Astrocyte of the cerebellum (primary cell): ENCODE data around the gene MEF2C.
A peak's percentile ranks its signal among the peaks of the same experiment; 100 is the strongest.

Experiments
- DNase-seq: peaks from one replicate; pipeline ENCODE4 v3.0.0-alpha.2; 2011; ENCODE audit warnings: low read depth
- H3K4me3 ChIP-seq: 2 replicates; pipeline ENCODE4 v1.5.1; 2011; ENCODE audit warnings: mild to moderate bottlenecking, low read depth, low read length, moderate library complexity
- CTCF ChIP-seq: IDR thresholded peaks from 2 replicates; pipeline ENCODE4 v1.5.1; 2012; ENCODE audit warnings: low read length, low read depth, moderate library complexity, mild to moderate bottlenecking; ENCODE audit errors: missing control alignments
- in situ Hi-C: cut with HindIII; loops from 2 replicates; pipeline ENCODE4 v1.10.0; 2017; ENCODE audit warnings: low sequenced_read_pairs

MEF2C gene

GRCh38 chr5:88887342-88887741, 4.4 kb upstream of the MEF2C start:
- no peak for DNase-seq
- in situ Hi-C loops: no loop called here
- H3K4me3 ChIP-seq: no peak overlapping the region
- TF ChIP-seq CTCF: no peak

GRCh38 chr5:88886746-88887341, 3.9 kb upstream of the MEF2C start:
- in situ Hi-C loops: no loop called here
- no peak for DNase-seq
- no peak overlapping the region for H3K4me3 ChIP-seq
- no peak for TF ChIP-seq CTCF

GRCh38 chr5:88886252-88886651, 3.3 kb upstream of the MEF2C start:
- DNase-seq: no peak
- in situ Hi-C loops: no loop called here
- H3K4me3 ChIP-seq: no peak overlapping the region
- no peak for TF ChIP-seq CTCF

GRCh38 chr5:88885002-88885401, 2.0 kb upstream of the MEF2C start:
- H3K4me3 ChIP-seq: no peak overlapping the region
- DNase-seq: no peak
- in situ Hi-C loops: no loop called here
- TF ChIP-seq CTCF: no peak

GRCh38 chr5:88884608-88884877, 1.6 kb upstream of the MEF2C start:
- H3K4me3 ChIP-seq: peak overlapping the region; percentile 63
- TF ChIP-seq CTCF: no peak

GRCh38 chr5:88883836-88884607, 1.0 kb upstream of the MEF2C start:
- H3K4me3 ChIP-seq: peak overlapping the region; percentile 63
- peak; percentile 8 for TF ChIP-seq CTCF
- in situ Hi-C loops: no loop called here
- no peak for DNase-seq

More at GRCh38 chr5:88884608-88884877, 1.6 kb upstream of the MEF2C start:
- DNase-seq: no peak
- in situ Hi-C loops: no loop called here
